K562 (cell line): Measurements from ENCODE around the gene USP13. TPM values are rescaled to one million over a fixed set of nuclear protein-coding genes. Genes with fewer than 3 reads are reported as not detected.

Experiments
- ATAC-seq: fragments of 200-7000 bp; cut with Tn5 transposase; 3 replicates; pipeline ENCODE4 v1.9.1; 2020; ENCODE audit warnings: moderate library complexity
- BruUV-seq: library from RNA; stranded (reverse); fragments of 400-500 nt; replicated peaks from 2 replicates; lab custom pipeline; 2021; lab: Mats Ljungman, UMichigan
- CTCF ChIA-PET: fragments of 300-600 bp; formaldehyde crosslinking; extraction: SDS; loops from one replicate; lab custom pipeline; 2021; ENCODE audit warnings: low intra/inter-chr PET ratio; lab: Yijun Ruan, JAX
- POLR2A ChIA-PET: fragments of 300-600, 350-650 bp; sonication (Branson Sonifier 250); formaldehyde crosslinking; extraction: SDS; loops from one replicate; lab custom pipeline; 2021; ENCODE audit warnings: antibody characterized with exemption, inconsistent platforms; lab: Yijun Ruan, JAX
- DNase-seq, 4 experiments: peaks; one replicate each; pipeline versions ENCODE4 v3.0.0 to v3.0.0-alpha.2; 2011 to 2018; ENCODE audit warnings: low spot score in 3 of 4, mixed read lengths in 3 of 4; ENCODE audit errors: extremely low read depth in 1 of 4
- FAIRE-seq: peaks from 2 replicates; lab custom pipeline; 2011; peaks lifted over from hg19 to GRCh38; lab: Jason Lieb, UNC
- H2AFZ ChIP-seq: 2 replicates; pipeline ENCODE4 v1.6.0; 2011; ENCODE audit warnings: low read depth, low read length, control low read depth, inconsistent platforms
- H3K27ac ChIP-seq: fragments of 200-600 bp; 3 replicates; pipeline ENCODE4 v1.8.0; 2011; ENCODE audit warnings: low read depth, mild to moderate bottlenecking, control low read depth, inconsistent platforms, low read length, moderate library complexity, mixed read lengths; ENCODE audit errors: extremely low read depth
- H3K27me3 ChIP-seq, 2 experiments: fragments of 300-600 bp in 1 of 2; 2 replicates in 1 of 2; 3 replicates in 1 of 2; pipeline versions ENCODE4 v1.6.0 to v1.8.0; 2011; ENCODE audit warnings: inconsistent platforms in 2 of 2, low read length in 2 of 2, mild to moderate bottlenecking in 1 of 2, mixed read lengths in 1 of 2, moderate library complexity in 1 of 2; ENCODE audit not compliant: control insufficient read depth in 2 of 2, insufficient read depth in 2 of 2
- H3K36me3 ChIP-seq: fragments of 300-600 bp; 3 replicates; pipeline ENCODE4 v1.8.0; 2011; ENCODE audit warnings: mild to moderate bottlenecking, low read length, inconsistent platforms; ENCODE audit not compliant: control insufficient read depth, insufficient read depth
- H3K4me1 ChIP-seq, 2 experiments: fragments of 200-600 bp in 1 of 2; replicated peaks in 1 of 2; 2 replicates in 1 of 2; 3 replicates in 1 of 2; pipeline versions ENCODE4 v1.5.1 to v1.8.0; 2011; ENCODE audit warnings: inconsistent platforms in 2 of 2, low read length in 2 of 2, mild to moderate bottlenecking in 1 of 2, mixed read lengths in 1 of 2, moderate library complexity in 1 of 2; ENCODE audit not compliant: control insufficient read depth in 2 of 2, insufficient read depth in 2 of 2
- H3K4me2 ChIP-seq: 2 replicates; pipeline ENCODE4 v1.6.1; 2011; ENCODE audit warnings: low read length, control low read depth, inconsistent platforms, mixed read lengths; ENCODE audit not compliant: insufficient read depth
- H3K4me3 ChIP-seq: fragments of 200-600 bp; sonication (generic), shearing (Covaris generic); 2 replicates; pipeline ENCODE4 v1.5.1; 2016; ENCODE audit warnings: control low read depth, inconsistent platforms
- H3K79me2 ChIP-seq: fragments of 200-600 bp; 3 replicates; pipeline ENCODE4 v1.8.0; 2011; ENCODE audit warnings: low read length, inconsistent platforms; ENCODE audit not compliant: control insufficient read depth, insufficient read depth
- H3K9ac ChIP-seq, 2 experiments: 2 replicates each; pipeline versions ENCODE4 v1.6.0 to v1.6.1; 2011; ENCODE audit warnings: low read depth in 2 of 2, low read length in 2 of 2, control low read depth in 1 of 2, inconsistent platforms in 1 of 2, mild to moderate bottlenecking in 1 of 2, mixed read lengths in 1 of 2; ENCODE audit not compliant: insufficient read depth in 1 of 2
- H3K9me1 ChIP-seq: one replicate; pipeline ENCODE4 v1.6.0; 2011; ENCODE audit warnings: inconsistent platforms, mild to moderate bottlenecking, low read length, moderate library complexity; ENCODE audit not compliant: control insufficient read depth, insufficient read depth
- H3K9me3 ChIP-seq: replicated peaks from 2 replicates; pipeline ENCODE4 v1.5.1; 2011; ENCODE audit warnings: low read depth, low read length, inconsistent platforms; ENCODE audit not compliant: control insufficient read depth, insufficient read depth
- H4K20me1 ChIP-seq: replicated peaks from 2 replicates; pipeline ENCODE4 v1.6.1; 2011; ENCODE audit warnings: low read length, inconsistent platforms, mixed read lengths; ENCODE audit not compliant: control insufficient read depth, insufficient read depth
- HIVEP1 ChIP-seq: fragments of 250-450 bp; sonication (Bioruptor Pico); IDR thresholded peaks from 2 replicates; pipeline ENCODE4 v1.4.0; 2020; ENCODE audit warnings: mild to moderate bottlenecking
- ID3 ChIP-seq, 2 experiments: fragments of 250-450 bp in 1 of 2; fragments of 450-650 bp in 1 of 2; sonication (Bioruptor Pico) in 1 of 2; IDR thresholded peaks; 2 replicates each; pipeline versions ENCODE4 v1.6.1 to v1.8.0; 2016 to 2021; ENCODE audit warnings: mild to moderate bottlenecking in 2 of 2, moderate library complexity in 2 of 2, missing compliant biosample characterization in 1 of 2, missing genetic modification characterization in 1 of 2
- MBD2 ChIP-seq: sonication (generic); IDR thresholded peaks from 2 replicates; pipeline ENCODE4 v1.6.1; 2016; ENCODE audit warnings: low read depth, borderline replicate concordance
- MCM3 ChIP-seq: fragments of 450-650 bp; IDR thresholded peaks from 2 replicates; pipeline ENCODE4 v1.6.1; 2016
- MITF ChIP-seq: IDR thresholded peaks from 2 replicates; pipeline ENCODE4 v1.6.1; 2014; ENCODE audit warnings: antibody characterized with exemption
- MYNN ChIP-seq, 2 experiments: sonication (generic); formaldehyde crosslinking in 1 of 2; IDR thresholded peaks; 2 replicates each; pipeline versions ENCODE4 v1.5.0 to v1.6.1; 2016 to 2020; ENCODE audit warnings: antibody characterized with exemption in 1 of 2, missing genetic modification reagents in 1 of 2
- NR2F6 ChIP-seq: fragments of 450-650 bp; formaldehyde crosslinking; IDR thresholded peaks from 2 replicates; pipeline ENCODE4 v1.4.0; 2020; ENCODE audit warnings: mild to moderate bottlenecking
- RFX7 ChIP-seq: fragments of 250-450 bp; sonication (Bioruptor Pico); IDR thresholded peaks from 2 replicates; pipeline ENCODE4 v1.5.1; 2021; ENCODE audit warnings: mild to moderate bottlenecking
- SIN3A ChIP-seq, 2 experiments: fragments of 150-350 bp in 1 of 2; IDR thresholded peaks; 2 replicates each; pipeline ENCODE4 v1.6.1; 2011 to 2016; ENCODE audit warnings: borderline replicate concordance in 2 of 2, low read depth in 2 of 2, low read length in 2 of 2, mild to moderate bottlenecking in 2 of 2, moderate library complexity in 2 of 2; ENCODE audit not compliant: control insufficient read depth in 1 of 2
- ZBTB49 ChIP-seq: sonication (generic); formaldehyde crosslinking; IDR thresholded peaks from 2 replicates; pipeline ENCODE4 v1.8.0; 2022; ENCODE audit warnings: missing genetic modification reagents, mild to moderate bottlenecking, borderline replicate concordance
- ZC3H4 ChIP-seq: sonication (generic); formaldehyde crosslinking; IDR thresholded peaks from 2 replicates; pipeline ENCODE4 v1.9.0; 2021; ENCODE audit warnings: missing genetic modification reagents, borderline replicate concordance
- ZNF263 ChIP-seq: sonication (generic); formaldehyde crosslinking; IDR thresholded peaks from 2 replicates; pipeline ENCODE4 v1.8.0; 2022; ENCODE audit warnings: mild to moderate bottlenecking, missing genetic modification reagents, borderline replicate concordance
- ZNF583 ChIP-seq: fragments of 250-450 bp; sonication (Bioruptor Pico); IDR thresholded peaks from 2 replicates; pipeline ENCODE4 v1.4.0; 2020
- WGBS: fragments of 100-300 bp; shearing (Covaris generic); methylation state at CpG from one replicate; pipeline ENCODE4 v1.1.6; 2016; ENCODE audit warnings: low coverage, mixed read lengths; ENCODE audit not compliant: insufficient coverage; ENCODE audit errors: missing lambda C conversion rate; 5-methylcytosine and 5-hydroxymethylcytosine counted together
- in situ Hi-C: fragments of 300-500 bp; cut with MboI; formaldehyde crosslinking; loops from 4 replicates; pipeline ENCODE4 v1.15.0; 2018; ENCODE audit warnings: inconsistent platforms, mixed read lengths
- intact Hi-C: fragments of 100-400 bp; cut with micrococcal nuclease; formaldehyde crosslinking; loops from 2 replicates; pipeline ENCODE4 v1.14.2; 2022
- polyA plus RNA-seq, 8 experiments: library from polyadenylated mRNA; depleted of rRNA in 4 of 8; stranded (reverse) in 5 of 8; unstranded in 3 of 8; fragments of >200 nt; fragmentation: Nextera tagmentation in 2 of 8; fragmentation: Illumina TruSeq in 1 of 8; extraction: Ambion mirVana in 2 of 8; extraction: Trizol in 1 of 8; gene quantifications; 2 replicates each; pipeline versions ENCODE4 v1.2.1 to v1.2.3, GENCODE V29; 2011 to 2014; ENCODE audit warnings: inconsistent platforms in 1 of 8, missing spikeins in 1 of 8
- total RNA-seq, 7 experiments: library from RNA; depleted of rRNA in 6 of 7; stranded (reverse); fragments of >200 nt in 6 of 7; fragmentation: Illumina TruSeq in 2 of 7; extraction: Trizol in 2 of 7; gene quantifications; 2 replicates each; pipeline versions ENCODE4 v1.2.1 to v1.2.3, GENCODE V29; 2011 to 2021; ENCODE audit warnings: low replicate concordance in 1 of 7

Gene USP13
- total and polyA plus RNA-seq, 9 of the 15 experiments (the other 6 are each of a cell fraction or from before 2014, with no cell fraction given) = 0.11 to 2.3 (median 0.51) TPM

DNA sequence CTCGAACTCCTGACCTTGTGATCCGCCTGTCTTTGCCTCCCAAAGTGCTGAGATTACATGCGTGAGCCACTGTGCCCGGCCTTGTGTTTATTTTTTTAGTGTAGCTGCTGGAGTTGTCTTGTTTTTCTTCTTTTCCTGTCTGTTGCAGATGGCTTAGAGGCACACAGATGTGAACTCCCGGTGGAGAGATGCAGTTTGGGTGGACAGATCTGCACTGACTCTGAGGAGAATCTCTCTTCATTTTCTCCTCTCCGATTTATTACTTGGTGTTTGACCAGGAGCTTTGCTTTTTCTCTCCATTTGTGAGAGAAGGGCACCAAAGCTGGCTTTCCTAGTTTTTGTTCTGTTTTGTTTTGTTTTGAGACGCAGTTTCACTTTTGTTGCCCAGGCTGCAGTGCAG is 62.7 kb downstream of the USP13 start:
- Histone ChIP-seq H3K4me1 (no peaks in the 10 kb centered on the region), H3K27me3 (peaks cover 12 to 17% of the 10 kb centered on the region in 2 experiments; a peak in 4 of 5 replicates), H3K9me1 (no peaks in the 10 kb centered on the region), H3K27ac (no peak overlapping the region), H3K9me3 (no peaks in the 10 kb centered on the region), H3K4me3 (no peak overlapping the region), H4K20me1 (no peaks in the 10 kb centered on the region), H2AFZ (no peak overlapping the region), H3K4me2 (no peak overlapping the region), H3K36me3 (no peaks in the 10 kb centered on the region), H3K9ac (no peak overlapping the region), H3K79me2 (no peaks in the 10 kb centered on the region)
- BruUV-seq = no TSS peak
- no peak for DNase-seq
- ChIA-PET POLR2A (no interaction called here), CTCF (no interaction called here)
- ATAC-seq = no peak
- intact Hi-C loops = no loop called here
- FAIRE-seq = no peak
- WGBS = 6% methylated on average over 7 of the region's 7 CpGs
- in situ Hi-C loops = no loop called here
- TF ChIP-seq ID3 (CRISPR knock-in tag; IDR thresholded peaks at IDR 0.05) (no peak), ID3 (tag; IDR thresholded peaks at IDR 0.05) (no peak), MBD2 (no peak), SIN3A (IDR thresholded peaks at IDR 0.05; ENCODE audit: borderline replicate concordance in 2 of 2, control insufficient read depth in 1 of 2, low read depth in 2 of 2, low read length in 2 of 2) (no peak), RFX7 (CRISPR knock-in tag) (no peak), ZNF583 (CRISPR knock-in tag) (no peak), MITF (no peak), NR2F6 (CRISPR knock-in tag) (no peak), ZNF263 (CRISPR knock-in tag) (no peak), ZC3H4 (no peak), ZBTB49 (CRISPR knock-in tag) (no peak), MYNN (IDR thresholded peaks at IDR 0.05) (no peak), MYNN (CRISPR knock-in tag; IDR thresholded peaks at IDR 0.05) (no peak), MCM3 (no peak), HIVEP1 (CRISPR knock-in tag) (no peak)
